OCI-LY1 (cell line): Measurements from ENCODE around the gene SFTA2.

Experiments
- H2AFZ ChIP-seq: fragments of 200-600 bp; sonication (generic), shearing (Covaris generic); 2 replicates; pipeline ENCODE4 v1.6.0; 2014; ENCODE audit warnings: antibody characterized with exemption, mild to moderate bottlenecking, low read length
- H3F3A ChIP-seq: fragments of 200-600 bp; sonication (generic), shearing (Covaris generic); 2 replicates; pipeline ENCODE4 v1.6.0; 2014; ENCODE audit warnings: mild to moderate bottlenecking, antibody characterized with exemption, low read length, moderate library complexity; ENCODE audit not compliant: insufficient read depth
- H3K27ac ChIP-seq: fragments of 200-600 bp; sonication (generic); 2 replicates; pipeline ENCODE4 v1.5.1; 2014; ENCODE audit warnings: low read length, mixed run types, mild to moderate bottlenecking, low read depth; ENCODE audit not compliant: poor library complexity, severe bottlenecking
- H3K27me3 ChIP-seq: fragments of 200-600 bp; sonication (generic); 2 replicates; pipeline ENCODE4 v1.6.0; 2014; ENCODE audit warnings: antibody characterized with exemption, mild to moderate bottlenecking, low read length, moderate library complexity; ENCODE audit not compliant: insufficient read depth
- H3K36me3 ChIP-seq: fragments of 200-600 bp; sonication (generic); 2 replicates; pipeline ENCODE4 v1.6.1; 2014; ENCODE audit warnings: mild to moderate bottlenecking, antibody characterized with exemption, low read length, moderate library complexity, mixed read lengths; ENCODE audit not compliant: insufficient read depth
- H3K4me1 ChIP-seq: fragments of 200-600 bp; sonication (generic); 2 replicates; pipeline ENCODE4 v1.5.1; 2014; ENCODE audit warnings: mild to moderate bottlenecking, low read length, moderate library complexity; ENCODE audit not compliant: insufficient read depth, severe bottlenecking
- H3K4me2 ChIP-seq: fragments of 200-600 bp; sonication (generic), shearing (Covaris generic); 2 replicates; pipeline ENCODE4 v1.6.1; 2014; ENCODE audit warnings: low read length
- H3K4me3 ChIP-seq: fragments of 200-600 bp; sonication (generic); 2 replicates; pipeline ENCODE4 v1.5.1; 2014; ENCODE audit warnings: low read length, low read depth, mild to moderate bottlenecking, mixed read lengths; ENCODE audit not compliant: poor library complexity, severe bottlenecking
- H3K79me2 ChIP-seq: fragments of 200-600 bp; shearing (Covaris generic); 2 replicates; pipeline ENCODE4 v1.6.1; 2016; ENCODE audit warnings: mixed run types, low read length, mixed read lengths; ENCODE audit not compliant: insufficient read depth
- H3K9ac ChIP-seq: fragments of 200-600 bp; sonication (generic), shearing (Covaris generic); 2 replicates; pipeline ENCODE4 v1.6.1; 2014; ENCODE audit warnings: mild to moderate bottlenecking, low read length, mixed read lengths
- H3K9me2 ChIP-seq: fragments of 200-600 bp; sonication (generic), shearing (Covaris generic); 2 replicates; pipeline ENCODE4 v1.6.1; 2014; ENCODE audit warnings: low read depth, mild to moderate bottlenecking, low read length, mixed read lengths
- H3K9me3 ChIP-seq: fragments of 200-600 bp; shearing (Covaris generic); 2 replicates; pipeline ENCODE4 v1.6.1; 2014; ENCODE audit warnings: low read length, mixed read lengths
- H4K20me1 ChIP-seq: fragments of 200-600 bp; sonication (generic), shearing (Covaris generic); 2 replicates; pipeline ENCODE4 v1.6.0; 2016; ENCODE audit warnings: mild to moderate bottlenecking, low read length; ENCODE audit not compliant: insufficient read depth
- EZH2 ChIP-seq: fragments of 200-600 bp; sonication (generic), shearing (Covaris generic); IDR thresholded peaks from 2 replicates; pipeline ENCODE4 v1.8.0; 2017; ENCODE audit warnings: borderline replicate concordance, mixed run types, mild to moderate bottlenecking, antibody characterized with exemption, low read length, moderate library complexity, mixed read lengths
- TF ChIP-seq, protein P1 (sequence below): fragments of 200-600 bp; sonication (generic), shearing (Covaris generic); IDR thresholded peaks from 2 replicates; pipeline ENCODE4 v1.5.1; 2017; ENCODE audit warnings: mild to moderate bottlenecking, antibody characterized with exemption, low read length, moderate library complexity, mixed read lengths

Gene SFTA2

DNA sequence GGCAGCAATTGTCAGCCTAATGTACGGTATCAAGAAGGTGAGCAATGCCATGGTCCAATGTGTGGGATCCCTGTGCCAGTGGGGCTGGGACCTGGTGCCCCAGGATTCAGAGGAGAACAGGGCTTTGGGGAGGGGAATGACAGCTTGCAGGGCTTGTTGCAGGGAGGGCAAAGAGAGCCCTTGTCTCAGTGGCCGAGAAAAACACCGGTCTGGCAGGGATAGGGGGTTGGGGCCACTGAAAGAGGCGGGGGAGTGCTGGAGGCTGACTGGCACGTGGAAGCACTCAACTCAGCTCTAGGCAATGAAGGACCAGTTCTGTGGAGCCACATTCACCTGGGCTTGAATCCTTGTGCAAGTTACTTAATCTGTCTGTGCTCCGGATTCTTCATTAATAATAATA lies 5.3 kb upstream of the SFTA2 start:
- TF ChIP-seq EZH2, result no peak
- TF ChIP-seq, protein P1, sequence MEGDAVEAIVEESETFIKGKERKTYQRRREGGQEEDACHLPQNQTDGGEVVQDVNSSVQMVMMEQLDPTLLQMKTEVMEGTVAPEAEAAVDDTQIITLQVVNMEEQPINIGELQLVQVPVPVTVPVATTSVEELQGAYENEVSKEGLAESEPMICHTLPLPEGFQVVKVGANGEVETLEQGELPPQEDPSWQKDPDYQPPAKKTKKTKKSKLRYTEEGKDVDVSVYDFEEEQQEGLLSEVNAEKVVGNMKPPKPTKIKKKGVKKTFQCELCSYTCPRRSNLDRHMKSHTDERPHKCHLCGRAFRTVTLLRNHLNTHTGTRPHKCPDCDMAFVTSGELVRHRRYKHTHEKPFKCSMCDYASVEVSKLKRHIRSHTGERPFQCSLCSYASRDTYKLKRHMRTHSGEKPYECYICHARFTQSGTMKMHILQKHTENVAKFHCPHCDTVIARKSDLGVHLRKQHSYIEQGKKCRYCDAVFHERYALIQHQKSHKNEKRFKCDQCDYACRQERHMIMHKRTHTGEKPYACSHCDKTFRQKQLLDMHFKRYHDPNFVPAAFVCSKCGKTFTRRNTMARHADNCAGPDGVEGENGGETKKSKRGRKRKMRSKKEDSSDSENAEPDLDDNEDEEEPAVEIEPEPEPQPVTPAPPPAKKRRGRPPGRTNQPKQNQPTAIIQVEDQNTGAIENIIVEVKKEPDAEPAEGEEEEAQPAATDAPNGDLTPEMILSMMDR, result no peak
- Histone ChIP-seq H3F3A (no peaks in the 10 kb centered on the region), H2AFZ (no peak overlapping the region), H3K79me2 (no peaks in the 10 kb centered on the region), H3K27me3 (no peaks in the 10 kb centered on the region), H3K4me2 (no peak overlapping the region), H3K4me3 (no peak overlapping the region), H3K4me1 (no peaks in the 10 kb centered on the region), H3K36me3 (no peaks in the 10 kb centered on the region), H3K9me3 (no peaks in the 10 kb centered on the region), H4K20me1 (no peaks in the 10 kb centered on the region), H3K9me2 (no peaks in the 10 kb centered on the region), H3K27ac (no peak overlapping the region), H3K9ac (no peak overlapping the region)

DNA sequence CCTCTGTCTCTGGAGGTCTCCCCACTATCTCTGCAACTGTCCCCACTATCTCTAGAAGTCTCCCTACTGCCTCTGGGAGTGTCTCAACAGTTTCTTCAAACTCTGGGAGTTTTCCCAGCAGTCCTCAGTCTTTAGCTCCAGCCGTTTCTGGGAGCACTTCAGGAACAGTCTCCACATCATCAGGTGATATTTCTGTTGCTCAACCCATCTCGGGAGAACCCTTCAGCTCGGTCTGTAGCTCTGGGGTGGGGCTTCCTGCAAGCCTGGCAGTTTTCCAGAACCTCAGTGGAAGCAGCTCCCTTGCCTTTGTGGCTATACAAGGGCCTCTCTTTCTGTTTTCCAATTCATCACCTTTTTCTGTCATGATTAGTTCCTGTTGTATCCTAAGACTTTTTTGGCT lies 3.0 kb upstream of the SFTA2 start:
- no peaks in the 10 kb centered on the region for H3K4me1 ChIP-seq
- TF ChIP-seq, protein P1, result no peak
- TF ChIP-seq EZH2, result no peak
- no peak overlapping the region for H3K4me3 ChIP-seq
- H3K27ac ChIP-seq, result no peak overlapping the region
- H3K9me2 ChIP-seq, result no peaks in the 10 kb centered on the region
- H3K79me2 ChIP-seq, result no peaks in the 10 kb centered on the region
- no peaks in the 10 kb centered on the region for H3K36me3 ChIP-seq
- H3K9ac ChIP-seq, result no peak overlapping the region
- H3K4me2 ChIP-seq, result no peak overlapping the region
- H3F3A ChIP-seq, result no peaks in the 10 kb centered on the region
- no peaks in the 10 kb centered on the region for H3K27me3 ChIP-seq
- H4K20me1 ChIP-seq, result no peaks in the 10 kb centered on the region
- H3K9me3 ChIP-seq, result no peaks in the 10 kb centered on the region
- H2AFZ ChIP-seq, result no peak overlapping the region

DNA sequence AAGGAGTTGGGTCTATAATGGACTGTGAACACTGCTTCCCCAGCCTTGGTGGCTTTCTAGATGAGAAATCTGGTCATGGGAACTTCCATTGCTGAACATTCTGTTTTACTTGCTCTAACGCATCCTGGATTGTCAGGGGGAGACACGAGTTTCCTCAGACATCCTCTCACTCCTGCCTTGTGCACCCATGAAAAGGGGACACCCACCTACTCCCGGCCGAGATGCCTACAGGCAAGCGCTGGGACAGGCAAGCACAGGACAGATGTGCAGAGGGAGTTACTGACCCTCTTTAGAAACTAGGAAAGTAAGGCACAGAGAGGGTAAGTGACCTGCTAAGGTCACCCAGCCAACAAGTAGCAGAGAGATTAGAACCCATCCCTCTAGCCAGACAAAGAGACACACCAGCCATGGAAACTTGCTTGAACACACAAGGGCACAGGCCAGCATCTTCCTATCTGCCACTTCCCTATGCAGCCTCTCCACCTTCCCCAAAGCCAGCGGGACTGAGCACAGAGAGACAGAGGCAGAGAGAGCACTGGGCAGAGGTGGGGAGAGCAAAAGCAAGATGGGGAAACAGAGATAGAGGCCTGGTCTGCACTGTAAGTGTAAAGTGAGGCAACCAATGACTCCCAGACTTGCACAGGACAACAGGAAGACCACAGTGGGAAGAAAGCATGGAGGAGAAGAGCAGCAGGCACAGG lies 845 bp upstream of the SFTA2 start:
- Histone ChIP-seq H3K36me3 (peaks cover 12% of the 10 kb centered on the region), H3K9ac (no peak overlapping the region), H3F3A (no peaks in the 10 kb centered on the region), H3K9me2 (no peaks in the 10 kb centered on the region), H3K27ac (no peak overlapping the region), H3K4me3 (no peak overlapping the region), H2AFZ (no peak overlapping the region), H3K4me2 (no peak overlapping the region), H3K4me1 (no peaks in the 10 kb centered on the region), H3K9me3 (no peaks in the 10 kb centered on the region), H4K20me1 (no peaks in the 10 kb centered on the region), H3K79me2 (no peaks in the 10 kb centered on the region), H3K27me3 (no peaks in the 10 kb centered on the region)
- TF ChIP-seq, protein P1, result no peak
- no peak for TF ChIP-seq EZH2
